Ishikawa (cell line): ENCODE results near the gene ZNF618.

Source experiments
- CEBPB ChIP-seq: IDR thresholded peaks from 2 replicates; pipeline ENCODE4 v1.6.1; 2012
- CREB1 ChIP-seq: IDR thresholded peaks from 2 replicates; pipeline ENCODE4 v1.6.1; 2012; ENCODE audit warnings: low read depth
- EGR1 ChIP-seq: IDR thresholded peaks from 2 replicates; pipeline ENCODE4 v1.6.1; 2012
- EP300 ChIP-seq: IDR thresholded peaks from 2 replicates; pipeline ENCODE4 v1.6.1; 2012; ENCODE audit warnings: borderline replicate concordance
- FOXM1 ChIP-seq: IDR thresholded peaks from 2 replicates; pipeline ENCODE4 v1.6.1; 2012; ENCODE audit warnings: low read depth, borderline replicate concordance
- NFIC ChIP-seq: IDR thresholded peaks from 2 replicates; pipeline ENCODE4 v1.6.1; 2012
- RAD21 ChIP-seq: IDR thresholded peaks from 2 replicates; pipeline ENCODE4 v1.6.1; 2012; ENCODE audit warnings: low read depth
- REST ChIP-seq: IDR thresholded peaks from 2 replicates; pipeline ENCODE4 v1.6.1; 2012; ENCODE audit warnings: low read depth, mild to moderate bottlenecking
- TAF1 ChIP-seq: IDR thresholded peaks from 2 replicates; pipeline ENCODE4 v1.6.1; 2012; ENCODE audit warnings: low read depth, mild to moderate bottlenecking
- TEAD4 ChIP-seq: IDR thresholded peaks from 2 replicates; pipeline ENCODE4 v1.6.1; 2012
- YY1 ChIP-seq: IDR thresholded peaks from 2 replicates; pipeline ENCODE4 v1.6.1; 2012; ENCODE audit warnings: low read depth
- ZBTB7A ChIP-seq: IDR thresholded peaks from 2 replicates; pipeline ENCODE4 v1.6.1; 2012; ENCODE audit warnings: low read depth
- TF ChIP-seq, protein P1 (sequence below): IDR thresholded peaks from 2 replicates; pipeline ENCODE4 v1.6.1; 2012

DNA sequence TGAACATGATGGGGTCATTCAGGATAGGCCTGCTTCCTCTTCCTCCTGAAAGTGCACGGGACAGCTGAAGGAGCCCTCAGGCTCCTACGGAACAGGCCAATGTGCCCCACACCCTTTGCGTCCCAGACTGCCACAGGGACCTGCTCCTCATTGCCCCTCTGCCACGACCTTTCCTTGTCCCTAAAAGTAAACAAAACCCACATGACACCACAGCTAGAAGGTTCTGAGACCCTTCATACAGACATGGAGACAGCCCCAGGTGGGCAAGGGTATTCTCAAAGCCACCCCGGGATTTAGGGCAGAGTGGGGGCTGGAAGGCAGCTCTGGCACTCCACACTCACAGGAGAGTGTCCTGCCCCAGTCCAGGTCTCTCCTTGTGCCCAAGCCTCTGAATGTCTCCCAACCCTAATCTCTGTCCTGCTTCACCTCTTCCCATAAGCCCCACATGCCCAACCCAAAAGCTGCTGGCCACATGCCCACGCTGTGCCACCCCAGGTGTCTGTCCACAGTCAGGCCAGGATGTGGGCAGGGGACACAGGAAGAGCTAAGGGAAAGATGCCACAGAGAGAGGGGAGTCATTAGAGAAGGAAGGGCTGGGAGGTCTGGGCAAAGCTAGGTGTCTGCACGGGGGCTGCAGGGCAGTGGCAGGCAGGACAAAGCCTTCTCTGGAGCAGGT lies 201.2 kb downstream of the ZNF618 start:
- TF ChIP-seq, protein P1, sequence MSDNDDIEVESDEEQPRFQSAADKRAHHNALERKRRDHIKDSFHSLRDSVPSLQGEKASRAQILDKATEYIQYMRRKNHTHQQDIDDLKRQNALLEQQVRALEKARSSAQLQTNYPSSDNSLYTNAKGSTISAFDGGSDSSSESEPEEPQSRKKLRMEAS: no peak
- TF ChIP-seq TAF1 (no peak), EP300 (no peak), FOXM1 (no peak), EGR1 (no peak), YY1 (no peak), REST (no peak), RAD21 (no peak), CEBPB (no peak), TEAD4 (no peak), CREB1 (no peak), ZBTB7A (no peak), NFIC (no peak)
